Motor neuron (in vitro differentiated cells): ENCODE measurements around the gene ZBTB4. TPM values are rescaled to one million over a fixed set of nuclear protein-coding genes. Genes with fewer than 3 reads are reported as not detected.
A peak's percentile ranks its signal among the peaks of the same experiment; 100 is the strongest.
"Not testable (repeated sequence)": the region's sequence is repeated elsewhere in the genome, so short reads cannot be mapped to it uniquely, and the experiment has no call there.

Source experiments
- ATAC-seq, 8 experiments: fragments of 200-7000 bp; cut with Tn5 transposase; replicated peaks in 6 of 8; 2 replicates each; pipeline ENCODE4 v1.8.0; 2021; ENCODE audit warnings: mild to moderate bottlenecking in 8 of 8, moderate library complexity in 8 of 8
- H3K27ac ChIP-seq, 2 donors: fragments of 250-450 bp; sonication (Bioruptor Pico); 2 replicates each; pipeline ENCODE4 v1.9.0; 2021; ENCODE audit warnings: antibody characterized with exemption in 2 of 2, mild to moderate bottlenecking in 2 of 2, moderate library complexity in 1 of 2
- H3K4me1 ChIP-seq, 2 donors: fragments of 250-450 bp; sonication (Bioruptor Pico); replicated peaks in 1 of 2; 2 replicates each; pipeline ENCODE4 v1.6.1; 2021; ENCODE audit warnings: antibody characterized with exemption in 2 of 2, mild to moderate bottlenecking in 2 of 2, moderate library complexity in 1 of 2
- H3K4me3 ChIP-seq, 5 donors: fragments of 250-450 bp; sonication (Bioruptor Pico); 2 replicates each; pipeline ENCODE4 v1.9.0; 2021; ENCODE audit warnings: antibody characterized with exemption in 5 of 5, mild to moderate bottlenecking in 5 of 5, moderate library complexity in 4 of 5
- WGBS, 10 experiments: fragments of 450-650 bp; shearing (Covaris generic); methylation state at CpG; one replicate each; pipeline ENCODE4 v1.0.0; 2022; 5-methylcytosine and 5-hydroxymethylcytosine counted together
- in situ Hi-C, 9 experiments: fragments of 400-800 bp; cut with MboI; loops; one replicate each; pipeline ENCODE4 v1.15.0; 2021; ENCODE audit warnings: low sequenced_read_pairs in 9 of 9, low pct_unique_long_range_greater_than_20kb in 2 of 9; ENCODE audit not compliant: unreplicated experiment in 9 of 9
- total RNA-seq, 8 experiments: library from RNA; unstranded; fragments of 300-600 nt; gene quantifications; 2 replicates each; pipeline versions ENCODE4 v1.2.3 to v1.2.4, GENCODE V29; 2022

Gene ZBTB4
- total RNA-seq, 8 experiments from 2014 or later, result 9.8 to 36.2 (median 13.4) TPM

DNA sequence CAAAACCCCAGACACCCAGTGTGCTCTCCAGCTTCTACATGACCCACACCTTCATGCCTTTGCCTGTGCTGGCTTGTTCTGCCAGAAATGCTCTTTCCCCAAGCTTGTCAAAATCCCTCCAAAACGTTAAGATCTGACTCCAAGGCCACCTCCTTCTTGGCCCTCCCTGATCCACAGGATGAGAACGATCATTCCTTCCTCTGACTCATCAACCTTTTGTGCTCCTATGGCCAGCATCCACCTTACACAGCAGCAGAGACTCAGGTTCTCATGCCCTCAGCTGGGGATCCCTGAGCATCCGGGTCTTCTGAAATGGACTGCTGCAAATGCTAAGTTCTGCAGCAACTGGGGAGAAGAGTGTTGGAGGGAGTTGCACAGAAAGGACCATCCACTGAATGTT is 2.9 kb downstream of the ZBTB4 start:
- no peak overlapping the region for H3K4me3 ChIP-seq
- H3K27ac ChIP-seq, result no peak overlapping the region
- peaks cover 14 to 28% of the 10 kb centered on the region in 2 donors for H3K4me1 ChIP-seq
- ATAC-seq, result no peak
- in situ Hi-C loops, result no loop called here
- 7 to 100% (median 51%) methylated on average over 1 to 3 of the region's 3 CpGs; no CpG with 5 or more reads in 2 of the 10 experiments for WGBS, 10 experiments

DNA sequence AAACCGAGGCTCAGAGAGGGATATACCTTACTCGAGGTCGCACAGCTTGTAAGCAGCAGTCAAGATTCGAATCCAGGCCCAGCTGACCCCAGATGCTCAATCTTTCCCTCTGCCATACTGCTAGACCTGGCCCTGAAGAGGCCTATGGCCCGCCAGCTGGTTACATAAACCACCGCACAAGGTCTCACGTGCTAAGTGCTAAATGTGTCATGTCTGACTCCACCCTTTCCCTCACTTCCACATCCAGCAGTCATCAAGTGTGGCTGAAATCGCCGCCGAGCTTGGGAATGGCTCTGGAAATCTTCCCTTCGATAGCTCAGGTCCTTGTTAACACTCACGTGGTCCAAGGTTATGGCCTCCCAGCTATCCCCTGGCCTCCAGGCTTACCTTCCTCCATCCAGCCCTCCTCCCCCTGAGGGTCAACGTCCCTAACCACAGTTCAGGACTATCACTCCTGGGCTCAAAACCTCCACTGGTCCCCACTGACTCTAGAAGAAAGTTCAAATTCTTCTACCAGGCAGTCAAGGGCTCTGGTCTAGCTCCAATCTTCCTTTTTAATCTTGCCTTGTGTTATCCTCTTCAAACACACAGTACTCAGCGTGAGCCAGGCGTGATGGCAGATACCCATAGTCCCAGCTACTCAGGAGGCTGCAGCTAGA is 3.5 kb downstream of the ZBTB4 start:
- in situ Hi-C loops, result no loop called here
- Histone ChIP-seq H3K4me1 (peaks cover 14 to 22% of the 10 kb centered on the region in 2 donors), H3K4me3 (no peak overlapping the region), H3K27ac (no peak overlapping the region)
- peak in 2 of 8 experiments; percentile 10 to 13 for ATAC-seq
- 39 to 92% (median 64%) methylated on average over 3 to 10 of the region's 15 CpGs; no CpG with 5 or more reads in 3 of the 10 experiments for WGBS, 10 experiments

DNA sequence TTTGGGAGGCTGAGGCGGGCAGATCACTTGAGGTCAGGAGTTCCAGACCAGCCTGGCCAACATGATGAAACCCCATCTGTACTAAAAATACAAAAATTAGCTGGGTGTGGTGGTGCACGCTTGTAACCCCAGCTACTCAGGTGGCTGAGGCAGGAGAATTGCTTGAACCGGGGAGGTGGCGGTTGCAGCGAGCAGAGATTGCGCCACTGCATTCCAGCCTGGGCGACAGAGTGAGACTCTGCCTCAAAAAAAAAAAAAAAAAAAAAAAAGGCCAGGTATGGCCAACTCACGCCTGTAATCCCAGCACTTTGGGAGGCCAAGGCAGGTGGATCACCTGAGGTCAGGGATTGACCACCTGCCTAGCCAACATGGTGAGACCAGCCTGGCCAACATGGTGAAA is 4.7 kb downstream of the ZBTB4 start:
- ATAC-seq, H3K4me3 ChIP-seq, in situ Hi-C loops, H3K27ac ChIP-seq: not testable (repeated sequence)
- H3K4me1 ChIP-seq, result peaks cover 5 to 12% of the 10 kb centered on the region in 2 donors
- 79 to 100% (median 100%) methylated on average over 1 to 5 of the region's 8 CpGs; no CpG with 5 or more reads in 4 of the 10 experiments for WGBS, 10 experiments

DNA sequence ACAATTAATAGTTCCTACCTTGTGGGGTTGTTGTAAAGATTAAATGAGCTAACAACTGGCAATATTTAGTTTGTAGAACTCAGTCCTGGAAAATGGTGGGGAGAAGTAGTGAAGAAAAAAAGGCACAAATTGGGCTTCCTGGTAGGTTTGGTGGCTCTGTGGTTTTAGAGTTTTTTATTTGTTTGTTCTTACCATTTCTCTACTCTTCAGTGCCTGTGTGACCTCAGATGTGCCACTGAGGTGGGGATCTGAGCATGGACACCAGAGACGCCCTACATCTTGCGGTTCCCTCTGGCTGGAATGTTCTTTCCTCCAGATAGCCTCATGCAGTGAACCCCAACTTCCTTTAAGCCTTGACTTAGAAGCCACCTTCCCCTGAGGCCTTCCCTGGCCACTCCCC is 7.7 kb downstream of the ZBTB4 start:
- ATAC-seq, result no peak
- in situ Hi-C loops, result no loop called here
- Histone ChIP-seq H3K4me3 (no peak overlapping the region), H3K4me1 (peaks cover 7 to 11% of the 10 kb centered on the region in 2 donors), H3K27ac (no peak overlapping the region)
- WGBS, 10 experiments, result 83 to 100% (median 83%) methylated on average over 1 to 2 of the region's 2 CpGs; no CpG with 5 or more reads in 7 of the 10 experiments

DNA sequence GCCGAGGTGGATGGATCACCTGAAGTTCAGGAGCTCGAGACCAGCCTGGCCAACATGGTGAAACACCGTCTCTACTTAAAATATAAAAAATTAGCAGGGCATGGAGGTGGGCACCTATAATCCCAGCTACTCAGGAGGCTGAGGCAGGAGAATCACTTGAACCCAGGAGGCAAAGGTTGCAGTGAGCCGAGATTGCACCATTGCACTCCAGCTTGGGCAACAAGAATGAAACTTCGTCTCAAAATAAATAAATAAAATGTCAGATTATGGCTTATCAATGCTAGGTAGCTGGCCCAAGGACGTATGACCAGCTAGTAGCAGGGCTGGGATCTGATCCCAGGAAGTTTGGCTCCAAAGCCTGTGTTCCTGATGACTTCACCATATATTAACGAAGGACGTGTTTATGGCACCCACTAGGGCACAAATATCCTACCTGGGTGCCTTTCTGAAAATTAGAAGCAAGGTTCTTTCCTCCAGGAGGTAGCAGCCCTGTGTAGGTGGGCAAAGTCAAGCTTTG is 8.9 kb downstream of the ZBTB4 start:
- H3K4me3 ChIP-seq, in situ Hi-C loops, H3K27ac ChIP-seq, ATAC-seq: not testable (repeated sequence)
- 66 to 100% (median 90%) methylated on average over 1 to 8 of the region's 8 CpGs; no CpG with 5 or more reads in 1 of the 10 experiments for WGBS, 10 experiments
- H3K4me1 ChIP-seq, result peaks cover 7 to 11% of the 10 kb centered on the region in 2 donors

DNA sequence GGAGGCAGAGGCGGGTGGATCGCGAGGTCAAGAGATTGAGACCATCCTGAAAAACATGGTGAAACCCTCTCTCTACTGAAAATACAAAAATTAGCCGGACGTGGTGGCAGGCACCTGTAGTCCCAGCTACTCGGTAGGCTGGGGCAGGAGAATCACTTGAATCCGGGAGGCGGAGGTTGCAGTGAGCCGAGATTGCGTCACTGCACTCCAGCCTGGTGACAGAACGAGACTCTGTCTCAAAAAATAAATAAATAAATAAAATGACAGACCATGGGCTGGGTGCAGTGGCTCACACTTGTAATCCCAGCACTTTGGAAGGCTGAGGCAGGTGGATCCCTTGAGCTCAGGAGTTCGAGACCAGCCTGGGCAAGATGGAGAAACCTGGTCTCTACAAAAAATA is 9.6 kb downstream of the ZBTB4 start:
- peaks cover 7 to 11% of the 10 kb centered on the region in 2 donors for H3K4me1 ChIP-seq
- H3K4me3 ChIP-seq, in situ Hi-C loops, H3K27ac ChIP-seq, ATAC-seq: not testable (repeated sequence)
- 89 to 100% (median 98%) methylated on average over 1 to 12 of the region's 12 CpGs; no CpG with 5 or more reads in 2 of the 10 experiments for WGBS, 10 experiments

DNA sequence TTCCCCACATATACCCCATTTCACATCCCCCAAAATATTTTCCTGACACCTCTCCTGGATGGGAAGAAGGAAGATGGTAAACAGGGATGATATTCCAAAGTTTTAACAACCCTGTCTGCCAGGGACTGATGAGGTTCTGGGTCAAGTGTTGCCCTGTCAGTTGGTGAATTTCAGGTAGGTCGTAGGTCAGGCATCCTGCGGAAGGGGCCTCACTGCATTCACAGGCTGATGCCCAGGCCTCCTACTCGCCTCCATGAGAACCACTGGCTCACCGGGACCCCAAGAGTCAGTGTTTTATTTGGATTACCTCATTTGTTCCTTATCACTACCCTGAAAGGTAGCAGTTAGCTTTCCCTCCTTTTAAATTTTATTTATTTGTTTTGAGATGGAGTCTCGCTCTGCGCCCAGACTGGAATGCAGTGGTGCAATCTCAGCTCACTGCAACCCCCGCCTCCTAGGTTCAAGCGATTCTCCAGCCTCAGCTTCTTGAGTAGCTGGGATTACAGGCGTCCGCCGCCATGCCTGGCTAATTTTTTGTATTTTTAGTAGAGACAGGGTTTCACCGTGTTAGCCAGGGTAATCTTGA is 10.5 kb downstream of the ZBTB4 start:
- WGBS, 10 experiments, result 81 to 100% (median 93%) methylated on average over 1 to 9 of the region's 12 CpGs; no CpG with 5 or more reads in 4 of the 10 experiments
- H3K27ac ChIP-seq, result no peak overlapping the region
- in situ Hi-C loops, result no loop called here
- H3K4me3 ChIP-seq, result no peak overlapping the region
- ATAC-seq, result no peak
- H3K4me1 ChIP-seq, result peaks cover 7 to 11% of the 10 kb centered on the region in 2 donors

DNA sequence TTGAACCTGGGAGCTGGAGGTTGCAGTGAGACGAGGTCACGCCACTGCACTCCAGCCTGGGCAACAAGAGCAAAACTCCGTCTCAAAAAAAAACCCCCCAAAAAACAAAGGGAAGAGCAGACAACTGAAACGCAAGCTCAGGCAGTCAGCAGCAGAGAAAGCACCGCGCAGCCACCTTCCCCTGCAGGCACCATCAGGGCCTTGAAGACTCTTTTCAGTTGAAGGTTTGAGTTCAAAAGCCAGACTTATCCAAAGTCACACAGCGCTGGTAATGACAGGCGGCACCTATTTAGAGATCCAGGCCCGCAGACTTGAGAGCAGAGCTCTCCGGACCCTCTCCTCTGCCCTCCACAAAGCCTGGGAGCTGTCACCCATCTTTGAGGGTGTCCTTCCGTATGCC is 11.1 kb downstream of the ZBTB4 start:
- ATAC-seq, result no peak
- Histone ChIP-seq H3K4me1 (peaks cover 7 to 11% of the 10 kb centered on the region in 2 donors), H3K4me3 (no peak overlapping the region), H3K27ac (no peak overlapping the region)
- in situ Hi-C loops, result no loop called here
- 85 to 100% (median 93%) methylated on average over 2 to 7 of the region's 11 CpGs; no CpG with 5 or more reads in 3 of the 10 experiments for WGBS, 10 experiments

- in situ Hi-C loops, result no loop called here
- WGBS, 10 experiments, result 44 to 100% (median 81%) methylated on average over 1 to 3 of the region's 3 CpGs; no CpG with 5 or more reads in 4 of the 10 experiments
- Histone ChIP-seq H3K4me1 (peaks cover 7 to 11% of the 10 kb centered on the region in 2 donors), H3K4me3 (no peak overlapping the region), H3K27ac (no peak overlapping the region)
- no peak for ATAC-seq
Observed at GRCh38 chr17:7467498-7467897, 11.9 kb downstream of the ZBTB4 start.

GRCh38 chr17:7466639-7467341 is 12.6 kb downstream of the ZBTB4 start:
- in situ Hi-C loops, result no loop called here
- Histone ChIP-seq H3K27ac (peak overlapping the region in 1 of 2 donors; percentile 36), H3K4me3 (no peak overlapping the region), H3K4me1 (peaks cover 7 to 11% of the 10 kb centered on the region in 2 donors)
- WGBS, 10 experiments, result 60 to 100% (median 84%) methylated on average over 1 to 5 of the region's 16 CpGs; no CpG with 5 or more reads in 4 of the 10 experiments
- peak in 1 of 8 experiments; percentile 38 for ATAC-seq

DNA sequence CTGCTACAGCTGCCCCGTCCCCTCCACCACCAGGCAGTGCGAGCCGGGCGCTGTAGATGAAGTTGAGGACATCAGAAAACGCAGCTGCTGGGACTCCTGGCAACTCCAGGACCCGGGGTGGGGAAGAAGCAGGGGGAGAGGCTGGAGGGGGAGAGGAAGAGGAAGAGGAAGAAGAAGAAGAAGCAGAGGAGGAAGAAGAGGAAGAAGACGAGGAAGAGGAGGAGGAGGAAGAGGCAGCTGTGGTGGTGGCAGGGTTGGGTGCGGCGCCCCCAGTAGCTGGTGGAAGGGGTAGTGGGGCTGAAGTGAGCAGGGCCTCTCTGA is 13.2 kb downstream of the ZBTB4 start:
- no CpG with 5 or more reads among the region's 9 CpGs for WGBS, 10 experiments
- in situ Hi-C loops, result no loop called here
- peaks cover 7 to 11% of the 10 kb centered on the region in 2 donors for H3K4me1 ChIP-seq
- no peak for ATAC-seq
- no peak overlapping the region for H3K27ac ChIP-seq
- no peak overlapping the region for H3K4me3 ChIP-seq

GRCh38 chr17:7465597-7466275 is 13.7 kb downstream of the ZBTB4 start:
- Histone ChIP-seq H3K4me3 (no peak overlapping the region), H3K4me1 (peaks cover 7 to 11% of the 10 kb centered on the region in 2 donors), H3K27ac (no peak overlapping the region)
- in situ Hi-C loops, result no loop called here
- 80 to 100% (median 100%) methylated on average over 1 to 3 of the region's 33 CpGs; no CpG with 5 or more reads in 5 of the 10 experiments for WGBS, 10 experiments
- ATAC-seq, result peak in 2 of 8 experiments; percentile 8 to 10
